Left ventricle myocardium inferior (tissue), 1 donor: ENCODE data around the gene PPP6R2. TPM values are rescaled to one million over a fixed set of nuclear protein-coding genes. Genes with fewer than 3 reads are reported as not detected.

Experiments used
- DNase-seq: peaks from one replicate; pipeline ENCODE4 v3.0.0-alpha.2; 2020
- H3K27ac ChIP-seq: fragments of 200-600 bp; replicated peaks from 2 replicates; pipeline ENCODE4 v1.8.0; 2021
- H3K27me3 ChIP-seq: fragments of 200-600 bp; 2 replicates; pipeline ENCODE4 v1.8.0; 2021; ENCODE audit warnings: low read depth
- H3K36me3 ChIP-seq: fragments of 200-600 bp; 2 replicates; pipeline ENCODE4 v1.8.0; 2021
- H3K4me1 ChIP-seq: fragments of 200-600 bp; 2 replicates; pipeline ENCODE4 v1.8.0; 2021
- H3K4me3 ChIP-seq: fragments of 200-600 bp; 2 replicates; pipeline ENCODE4 v1.8.0; 2021; ENCODE audit warnings: mild to moderate bottlenecking, moderate library complexity
- H3K9me3 ChIP-seq: fragments of 200-600 bp; replicated peaks from 2 replicates; pipeline ENCODE4 v1.8.0; 2021
- CTCF ChIP-seq: fragments of 200-600 bp; IDR thresholded peaks from 2 replicates; pipeline ENCODE4 v1.8.0; 2021; ENCODE audit warnings: antibody characterized with exemption, mild to moderate bottlenecking, borderline replicate concordance
- intact Hi-C: fragments of 100-400 bp; cut with micrococcal nuclease; formaldehyde crosslinking; loops from one replicate; pipeline ENCODE4 v1.11.0; 2022
- total RNA-seq: library from RNA; stranded (reverse); fragmentation: NEBNext Ultra II Directional; extraction: Animal tissue kit (Norgen Biotek cat#: 25700); gene quantifications from one replicate; pipeline ENCODE4 v1.2.1, GENCODE V29; 2021
- donor health status: DM: no; HTN: yes; CAD: no; lungs with severe emphysema.

PPP6R2 gene
- total RNA-seq, 1 donor from 2014 or later = 38.6 TPM

GRCh38 chr22:50317674-50318073 lies 25.5 kb upstream of the PPP6R2 start:
- Histone ChIP-seq H3K4me3 (no peak overlapping the region), H3K4me1 (peaks cover 13% of the 10 kb centered on the region), H3K27ac (no peak overlapping the region), H3K27me3 (no peaks in the 10 kb centered on the region), H3K36me3 (no peaks in the 10 kb centered on the region), H3K9me3 (no peaks in the 10 kb centered on the region)
- TF ChIP-seq CTCF = no peak
- no peak for DNase-seq
- intact Hi-C loops = no loop called here

- DNase-seq = no peak
- intact Hi-C loops = no loop called here
- Histone ChIP-seq H3K27ac (no peak overlapping the region), H3K4me1 (peaks cover 13% of the 10 kb centered on the region), H3K27me3 (no peaks in the 10 kb centered on the region), H3K4me3 (no peak overlapping the region), H3K9me3 (no peaks in the 10 kb centered on the region), H3K36me3 (no peaks in the 10 kb centered on the region)
- TF ChIP-seq CTCF = no peak
Measured at GRCh38 chr22:50318356-50318697, 24.8 kb upstream of the PPP6R2 start.

- H3K4me1 ChIP-seq = peaks cover 12% of the 10 kb centered on the region
- no peak for DNase-seq
- H3K27ac ChIP-seq = no peak overlapping the region
- intact Hi-C loops = no loop called here
- no peaks in the 10 kb centered on the region for H3K36me3 ChIP-seq
- no peak for TF ChIP-seq CTCF
- H3K4me3 ChIP-seq = no peak overlapping the region
- H3K27me3 ChIP-seq = no peaks in the 10 kb centered on the region
- no peaks in the 10 kb centered on the region for H3K9me3 ChIP-seq
Measured at GRCh38 chr22:50318698-50319411, 24.3 kb upstream of the PPP6R2 start.

GRCh38 chr22:50319503-50319951 lies 23.6 kb upstream of the PPP6R2 start:
- intact Hi-C loops = no loop called here
- H3K9me3 ChIP-seq = no peaks in the 10 kb centered on the region
- H3K27ac ChIP-seq = no peak overlapping the region
- no peak for TF ChIP-seq CTCF
- H3K27me3 ChIP-seq = no peaks in the 10 kb centered on the region
- H3K4me1 ChIP-seq = peaks cover 5% of the 10 kb centered on the region
- no peaks in the 10 kb centered on the region for H3K36me3 ChIP-seq
- DNase-seq = no peak
- H3K4me3 ChIP-seq = no peak overlapping the region

GRCh38 chr22:50320116-50320515 lies 23.0 kb upstream of the PPP6R2 start:
- no peaks in the 10 kb centered on the region for H3K4me1 ChIP-seq
- no peak for TF ChIP-seq CTCF
- intact Hi-C loops = no loop called here

More at GRCh38 chr22:50320116-50320515, 23.0 kb upstream of the PPP6R2 start:
- H3K9me3 ChIP-seq = no peaks in the 10 kb centered on the region
- DNase-seq = no peak
- no peaks in the 10 kb centered on the region for H3K36me3 ChIP-seq
- no peaks in the 10 kb centered on the region for H3K27me3 ChIP-seq
- no peak overlapping the region for H3K4me3 ChIP-seq
- no peak overlapping the region for H3K27ac ChIP-seq
